HG02798 (cell line): ENCODE data around the gene CLDN10.
A peak's percentile ranks its signal among the peaks of the same experiment; 100 is the strongest.
"Not testable (repeated sequence)": the region's sequence is repeated elsewhere in the genome, so short reads cannot be mapped to it uniquely, and the experiment has no call there.

Experiments
- ATAC-seq: cut with Tn5 transposase; IDR thresholded peaks from one replicate; pipeline ENCODE4 v1.9.1; 2021; ENCODE audit warnings: mild to moderate bottlenecking; ENCODE audit not compliant: unreplicated experiment, poor library complexity

Gene CLDN10

GRCh38 chr13:95540888-95541287 lies 11.6 kb upstream of the CLDN10 start:
- ATAC-seq = no peak

GRCh38 chr13:95541308-95541707 lies 11.2 kb upstream of the CLDN10 start:
- ATAC-seq = no peak

- no peak for ATAC-seq
These were observed 10.5 kb upstream of the CLDN10 start for GRCh38 chr13:95541911-95542474.

- ATAC-seq = no peak
These were observed 8.2 kb upstream of the CLDN10 start for GRCh38 chr13:95544293-95544692.

GRCh38 chr13:95546919-95547318 lies 5.6 kb upstream of the CLDN10 start:
- no peak for ATAC-seq

GRCh38 chr13:95547531-95548167 lies 4.9 kb upstream of the CLDN10 start:
- no peak for ATAC-seq

- no peak for ATAC-seq
These were observed 347 bp upstream of the CLDN10 start for GRCh38 chr13:95552208-95552538.

GRCh38 chr13:95553581-95554385 lies 1.3 kb downstream of the CLDN10 start:
- no peak for ATAC-seq

GRCh38 chr13:95557013-95557412 lies 4.5 kb downstream of the CLDN10 start:
- no peak for ATAC-seq

GRCh38 chr13:95559100-95559499 lies 6.6 kb downstream of the CLDN10 start:
- no peak for ATAC-seq

- no peak for ATAC-seq
These were observed 7.9 kb downstream of the CLDN10 start for GRCh38 chr13:95560387-95560786.

GRCh38 chr13:95564091-95564490 lies 11.6 kb downstream of the CLDN10 start:
- ATAC-seq = no peak

GRCh38 chr13:95564733-95565291 lies 12.3 kb downstream of the CLDN10 start:
- ATAC-seq = no peak

- not testable (repeated sequence) for ATAC-seq
These were observed 13.2 kb downstream of the CLDN10 start for GRCh38 chr13:95565758-95566157.

GRCh38 chr13:95568131-95568530 lies 15.6 kb downstream of the CLDN10 start:
- no peak for ATAC-seq

- ATAC-seq = no peak
These were observed 17.5 kb downstream of the CLDN10 start for GRCh38 chr13:95570016-95570415.

- no peak for ATAC-seq
These were observed 19.4 kb downstream of the CLDN10 start for GRCh38 chr13:95571941-95572340.

- no peak for ATAC-seq
These were observed 20.7 kb downstream of the CLDN10 start for GRCh38 chr13:95573221-95573620.

- peak; percentile 89 for ATAC-seq
These were observed 26.8 kb downstream of the CLDN10 start for GRCh38 chr13:95579303-95579702.

GRCh38 chr13:95585867-95586266 lies 33.3 kb downstream of the CLDN10 start:
- ATAC-seq = no peak

GRCh38 chr13:95588134-95588533 lies 35.6 kb downstream of the CLDN10 start:
- no peak for ATAC-seq
